CD4-positive, alpha-beta T cell treated with Interleukin-10 for 1 hour (primary cell): ENCODE data around the gene NFKB1.
"Not testable (repeated sequence)": the region's sequence is repeated elsewhere in the genome, so short reads cannot be mapped to it uniquely, and the experiment has no call there.

Experiments used
- DNase-seq: peaks from one replicate; pipeline ENCODE4 v3.0.0-alpha.2; 2020

Gene NFKB1

DNA sequence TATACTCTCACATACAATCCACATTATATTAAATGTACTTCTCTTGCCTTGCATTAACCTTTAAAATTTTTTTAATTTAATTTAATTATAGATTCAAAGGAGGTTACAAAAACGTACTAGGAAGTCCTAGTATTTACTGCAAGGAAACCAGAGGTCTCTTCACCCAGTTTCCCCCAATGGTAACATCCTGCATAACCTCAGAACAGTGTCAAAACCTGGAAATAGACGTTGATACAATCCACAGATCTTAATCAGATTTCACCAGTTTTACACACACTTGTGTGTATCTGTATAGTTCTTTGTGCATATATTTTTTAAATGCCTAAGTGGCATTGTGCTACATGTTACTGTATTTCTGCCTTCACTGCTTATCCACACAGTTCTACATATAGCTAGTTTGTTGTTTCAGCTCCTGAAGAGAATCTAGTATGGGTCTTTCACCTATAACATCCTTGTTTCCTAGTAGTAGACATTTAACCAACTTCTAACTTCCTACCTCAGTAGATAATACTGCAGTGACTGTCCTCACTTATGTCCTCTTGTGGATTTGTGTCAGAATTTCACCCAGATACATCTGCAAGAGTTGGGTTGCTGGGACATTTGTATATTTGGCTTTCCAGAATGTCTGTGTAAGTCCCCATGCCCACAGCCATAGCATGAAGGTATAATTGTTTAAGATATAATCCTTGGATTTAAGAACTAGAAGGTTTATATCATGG lies 103.2 kb downstream of the NFKB1 start:
- no peak for DNase-seq

DNA sequence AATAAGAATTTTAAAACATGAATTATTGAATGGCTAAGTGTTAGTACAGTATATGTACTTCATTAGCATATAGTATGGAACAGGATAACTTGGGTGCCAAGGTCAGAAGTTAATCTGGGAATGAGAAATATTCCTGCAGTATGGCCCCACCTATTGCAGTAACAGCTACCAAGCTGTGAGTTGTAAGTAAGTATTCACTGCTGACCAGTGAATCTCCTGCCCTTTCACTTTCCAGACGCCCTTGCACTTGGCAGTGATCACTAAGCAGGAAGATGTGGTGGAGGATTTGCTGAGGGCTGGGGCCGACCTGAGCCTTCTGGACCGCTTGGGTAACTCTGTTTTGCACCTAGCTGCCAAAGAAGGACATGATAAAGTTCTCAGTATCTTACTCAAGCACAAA lies 105.1 kb downstream of the NFKB1 start:
- DNase-seq: no peak

DNA sequence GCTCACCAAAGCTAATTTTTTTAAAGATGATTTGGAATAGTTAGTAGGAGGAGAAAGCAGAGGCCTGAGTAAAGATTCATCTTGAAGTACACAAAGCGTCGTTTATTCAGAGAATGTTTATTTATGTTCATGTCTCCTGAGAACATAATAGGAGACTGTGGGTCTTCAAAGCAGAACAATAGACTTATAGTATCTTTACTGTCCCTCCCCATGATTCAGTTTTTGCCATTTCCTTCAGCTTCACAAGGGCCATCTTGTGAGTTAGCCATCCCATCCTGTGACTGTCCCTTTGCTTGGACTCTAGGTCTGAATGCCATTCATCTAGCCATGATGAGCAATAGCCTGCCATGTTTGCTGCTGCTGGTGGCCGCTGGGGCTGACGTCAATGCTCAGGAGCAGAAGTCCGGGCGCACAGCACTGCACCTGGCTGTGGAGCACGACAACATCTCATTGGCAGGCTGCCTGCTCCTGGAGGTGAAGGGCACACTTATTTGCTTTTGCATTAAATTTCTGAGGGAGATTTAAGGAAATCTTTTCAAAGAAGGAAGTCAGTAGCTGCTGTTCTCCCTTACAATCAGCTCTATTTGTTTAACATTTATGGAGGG lies 105.8 kb downstream of the NFKB1 start:
- DNase-seq: no peak

DNA sequence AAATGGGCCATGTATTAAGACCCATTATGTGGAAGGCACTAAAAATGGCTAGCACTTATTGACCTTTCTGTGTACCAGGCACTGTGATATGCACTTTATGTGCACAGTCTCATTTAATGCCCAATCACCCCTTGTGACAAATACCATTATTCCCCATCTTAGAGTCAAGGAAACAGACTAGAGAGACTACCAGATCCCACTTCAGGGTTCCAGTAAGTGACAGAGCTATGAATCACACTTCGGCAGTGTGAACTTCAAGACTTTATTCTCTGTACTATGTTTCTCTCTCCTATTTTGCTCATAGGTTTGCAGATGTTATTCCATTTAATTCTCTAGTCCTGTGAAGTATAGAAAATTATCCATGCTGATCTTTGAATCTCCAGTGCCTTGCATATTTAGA lies 107.0 kb downstream of the NFKB1 start:
- no peak for DNase-seq

DNA sequence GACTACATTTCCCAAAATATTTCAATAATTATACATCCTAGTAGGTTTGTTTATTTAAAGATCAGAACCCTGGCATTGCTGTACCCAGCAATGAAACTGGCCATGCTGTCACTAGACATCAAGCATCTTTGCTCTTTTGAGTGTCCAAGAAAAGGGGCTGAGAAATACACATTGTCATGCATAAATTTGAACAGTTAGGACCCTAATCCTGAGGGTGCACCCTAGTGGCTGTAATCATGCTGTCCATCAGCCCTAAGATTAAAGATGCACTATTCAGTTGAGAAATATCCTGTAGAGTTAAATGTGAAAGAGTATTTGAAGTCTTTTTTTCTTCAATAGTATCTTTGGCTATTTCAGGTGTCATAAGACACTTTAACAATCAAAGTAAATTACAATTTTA lies 108.8 kb downstream of the NFKB1 start:
- no peak for DNase-seq

DNA sequence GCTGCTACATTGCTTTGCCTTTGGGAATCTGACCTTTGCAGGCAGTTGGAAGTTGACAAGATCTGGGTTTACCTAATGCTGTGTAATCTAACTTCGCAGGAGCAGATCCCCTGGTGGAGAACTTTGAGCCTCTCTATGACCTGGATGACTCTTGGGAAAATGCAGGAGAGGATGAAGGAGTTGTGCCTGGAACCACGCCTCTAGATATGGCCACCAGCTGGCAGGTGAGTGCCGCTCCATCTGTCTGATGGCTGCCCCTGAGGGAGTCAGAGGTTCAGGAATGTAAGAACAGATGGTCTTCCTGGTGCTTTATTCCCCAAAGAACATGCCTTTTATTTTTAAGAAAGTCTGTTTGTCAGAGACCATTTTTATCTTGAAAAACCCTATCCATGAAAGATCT lies 109.3 kb downstream of the NFKB1 start:
- no peak for DNase-seq

DNA sequence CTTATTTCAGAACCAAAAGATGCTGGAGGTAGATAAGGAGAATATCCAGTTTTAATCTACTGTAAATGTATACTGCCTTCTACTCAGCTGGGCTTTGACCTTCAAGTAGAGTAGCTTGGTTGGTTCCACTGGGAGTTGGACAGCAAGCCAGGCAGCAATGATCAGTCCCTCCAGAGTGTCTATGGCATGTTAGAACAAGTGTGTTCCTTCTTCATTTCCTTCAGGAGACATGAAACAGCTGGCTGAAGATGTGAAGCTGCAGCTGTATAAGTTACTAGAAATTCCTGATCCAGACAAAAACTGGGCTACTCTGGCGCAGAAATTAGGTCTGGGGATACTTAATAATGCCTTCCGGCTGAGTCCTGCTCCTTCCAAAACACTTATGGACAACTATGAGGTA lies 111.1 kb downstream of the NFKB1 start:
- no peak for DNase-seq

DNA sequence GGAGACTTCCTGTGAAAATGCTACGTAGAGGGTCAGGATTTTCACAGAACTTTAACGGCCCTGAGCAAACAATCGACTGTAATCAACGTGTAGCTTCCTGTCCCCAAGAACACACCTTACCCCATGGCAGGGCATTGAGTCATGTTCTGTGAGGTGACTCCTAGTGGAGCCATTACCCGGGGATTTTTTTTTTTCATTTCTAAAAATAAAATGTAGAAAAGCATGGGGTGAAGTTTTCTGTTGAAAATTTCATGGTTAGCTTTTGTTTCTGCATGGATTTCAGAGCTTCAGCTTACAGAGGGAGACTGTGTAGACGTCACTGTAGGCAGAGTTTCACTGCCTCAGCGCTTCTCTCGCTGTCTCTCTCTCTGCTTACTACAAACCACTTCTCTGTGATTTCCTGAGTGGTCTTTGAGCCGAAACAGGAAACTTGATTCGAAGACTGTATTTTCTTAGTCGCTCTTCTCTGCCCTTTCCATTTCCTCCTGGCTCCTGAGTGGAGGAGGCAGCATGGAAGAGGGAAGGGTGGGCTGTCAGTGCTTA lies 111.7 kb downstream of the NFKB1 start:
- DNase-seq: peak; percentile 69

DNA sequence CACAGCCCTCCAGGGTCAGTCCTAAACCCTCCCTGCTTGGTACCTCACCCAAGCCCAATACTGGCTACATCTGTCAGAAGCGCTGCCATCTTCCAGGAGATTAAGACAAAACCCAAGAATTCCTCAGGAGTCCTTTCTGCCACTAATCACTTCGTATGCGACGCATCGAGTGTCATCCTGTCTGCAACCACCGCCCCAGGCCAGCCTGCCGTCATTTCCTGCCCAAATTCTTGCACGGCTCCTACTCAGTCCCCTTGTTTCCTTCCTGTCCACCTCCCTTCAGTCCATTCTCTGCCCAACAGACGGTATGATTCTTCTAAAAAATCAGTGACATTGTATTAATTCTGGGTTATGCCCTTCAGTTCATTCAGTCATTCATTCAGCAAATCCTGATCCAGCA lies 113.6 kb downstream of the NFKB1 start:
- DNase-seq: peak; percentile 61

DNA sequence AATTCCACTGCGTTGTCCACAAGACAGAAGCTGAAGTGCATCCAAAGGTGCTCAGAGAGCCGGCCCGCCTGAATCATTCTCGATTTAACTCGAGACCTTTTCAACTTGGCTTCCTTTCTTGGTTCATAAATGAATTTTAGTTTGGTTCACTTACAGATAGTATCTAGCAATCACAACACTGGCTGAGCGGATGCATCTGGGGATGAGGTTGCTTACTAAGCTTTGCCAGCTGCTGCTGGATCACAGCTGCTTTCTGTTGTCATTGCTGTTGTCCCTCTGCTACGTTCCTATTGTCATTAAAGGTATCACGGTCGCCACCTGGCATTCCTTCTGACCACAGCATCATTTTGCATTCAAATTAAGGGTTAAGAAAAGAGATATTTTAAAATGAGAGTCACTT lies 115.5 kb downstream of the NFKB1 start:
- DNase-seq: no peak

DNA sequence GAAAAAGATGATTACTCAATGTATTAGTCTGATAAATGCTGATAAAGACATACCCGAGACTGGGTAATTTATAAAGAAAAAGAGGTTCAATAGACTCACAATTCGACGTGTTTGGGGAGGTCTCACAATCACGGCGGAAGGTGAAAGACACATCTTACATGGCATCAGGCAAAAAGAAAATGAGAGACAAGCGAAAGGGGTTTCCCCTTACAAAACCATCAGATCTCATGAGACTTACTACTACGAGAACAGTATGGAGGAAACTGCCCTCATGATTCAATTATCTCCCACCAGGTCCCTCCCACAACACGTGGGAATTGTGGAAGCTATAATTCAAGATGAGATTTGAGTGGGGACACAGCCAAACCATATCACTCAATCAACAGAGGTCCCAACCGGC lies 117.9 kb downstream of the NFKB1 start:
- DNase-seq: not testable (repeated sequence)

DNA sequence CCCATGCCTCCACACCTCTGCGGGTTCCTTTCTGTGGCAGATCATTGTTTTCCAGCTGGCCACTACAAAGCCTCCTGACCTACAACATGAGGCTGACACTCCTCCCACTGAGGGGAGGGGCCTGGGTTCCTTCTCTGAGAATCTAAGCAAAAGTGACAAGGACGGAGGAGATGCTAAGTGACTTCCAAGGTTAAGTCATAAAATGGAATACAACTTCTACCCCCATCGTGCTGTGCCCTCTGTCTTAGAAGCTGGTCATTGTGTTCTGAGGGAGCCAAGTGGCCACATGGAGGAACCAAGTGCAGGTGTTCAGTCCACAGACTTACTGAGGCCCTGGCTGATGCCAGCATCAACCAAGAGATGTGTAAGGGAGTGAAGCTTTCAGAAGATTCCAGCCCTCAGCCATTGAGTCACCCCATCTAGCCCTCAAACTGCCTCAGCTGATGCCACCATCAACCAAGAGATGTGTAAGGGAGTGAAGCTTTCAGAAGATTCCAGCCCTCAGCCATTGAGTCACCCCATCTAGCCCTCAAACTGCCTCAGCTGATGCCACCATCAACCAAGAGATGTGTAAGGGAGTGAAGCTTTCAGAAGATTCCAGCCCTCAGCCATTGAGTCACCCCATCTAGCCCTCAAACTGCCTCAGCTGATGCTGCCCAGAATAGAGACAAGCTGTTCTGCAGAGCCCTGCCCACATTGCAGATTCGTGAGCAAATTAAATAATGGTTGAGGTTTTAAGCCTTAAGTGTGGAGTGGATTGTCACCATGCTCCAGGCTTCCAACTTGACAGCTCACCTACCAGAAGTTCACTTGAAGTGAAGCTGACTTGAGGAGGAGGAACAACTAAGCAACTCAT lies 118.8 kb downstream of the NFKB1 start:
- not testable (repeated sequence) for DNase-seq

DNA sequence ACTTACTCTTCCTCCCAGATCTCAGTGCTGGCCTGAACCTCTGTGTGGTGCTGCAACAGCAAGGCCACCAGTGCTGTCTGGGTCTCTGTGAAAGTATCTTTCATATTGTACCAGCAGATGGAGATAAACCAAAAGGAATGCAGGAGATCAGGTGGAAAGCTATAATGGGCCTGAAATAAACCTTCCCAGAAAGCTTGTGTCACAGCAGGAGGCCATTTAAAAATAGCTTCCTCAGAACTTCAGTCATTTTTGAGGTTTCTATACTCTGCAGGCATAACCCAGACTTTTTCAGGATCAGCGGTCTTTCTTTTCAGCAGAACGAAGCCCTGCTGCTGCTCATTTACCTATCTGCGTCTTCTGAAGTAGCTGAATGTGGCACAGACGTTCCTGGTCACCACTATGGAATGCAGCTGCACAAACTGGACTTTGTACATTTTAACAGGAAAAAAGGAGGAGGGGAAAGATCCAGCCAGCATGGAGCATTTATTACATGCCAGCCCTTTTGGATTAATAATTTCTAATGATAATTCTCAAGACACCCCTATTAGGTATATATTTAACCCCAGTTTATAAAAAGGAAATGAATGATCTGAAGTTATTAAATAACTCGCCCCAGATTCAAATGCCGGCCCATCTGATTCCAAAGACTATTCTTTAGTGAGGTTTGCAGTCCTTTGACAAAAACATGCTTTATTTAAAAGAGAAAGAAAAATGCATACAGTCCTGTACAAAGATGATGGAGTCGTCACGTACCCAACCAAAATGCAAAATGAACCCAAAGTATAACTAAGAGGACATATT lies 119.7 kb downstream of the NFKB1 start:
- DNase-seq: peak; percentile 43

DNA sequence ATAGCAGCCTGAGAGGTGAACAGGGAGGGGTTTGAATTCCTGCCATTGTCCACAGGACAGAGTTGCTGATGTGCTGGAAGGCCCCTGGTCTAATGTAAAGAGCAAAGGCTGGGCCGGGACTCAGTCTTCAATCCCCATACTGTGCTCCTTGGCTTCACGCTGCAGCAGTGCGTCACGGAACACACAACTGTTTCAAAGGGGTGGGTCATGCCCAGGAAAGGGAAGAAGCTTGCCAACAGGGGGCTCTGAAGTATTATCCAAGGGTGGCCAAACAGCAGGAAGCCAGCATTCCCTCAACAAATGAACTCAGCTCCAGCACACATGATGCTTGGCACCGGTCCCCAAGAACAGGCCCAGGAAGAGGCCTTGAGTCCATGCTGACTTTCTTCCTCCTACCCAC lies 122.5 kb downstream of the NFKB1 start:
- no peak for DNase-seq

DNA sequence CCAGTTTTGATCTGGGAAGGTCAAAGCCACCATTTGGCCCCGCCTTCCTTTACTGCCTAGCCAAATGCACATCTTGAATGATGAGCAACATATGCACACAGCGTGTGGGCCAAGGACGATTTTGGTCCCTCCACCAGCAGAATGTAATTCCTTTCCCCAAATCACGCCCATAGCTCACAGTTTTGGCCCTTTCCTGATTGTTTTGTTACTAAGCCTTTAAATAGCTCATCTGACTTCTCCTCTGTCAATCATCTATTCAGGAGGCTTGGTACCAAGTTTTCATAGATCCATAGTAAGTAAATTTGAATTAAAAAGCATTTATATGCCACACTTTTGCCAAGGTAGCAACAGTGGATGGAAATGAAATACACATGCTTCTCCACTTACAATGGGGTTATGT lies 123.3 kb downstream of the NFKB1 start:
- DNase-seq: no peak

DNA sequence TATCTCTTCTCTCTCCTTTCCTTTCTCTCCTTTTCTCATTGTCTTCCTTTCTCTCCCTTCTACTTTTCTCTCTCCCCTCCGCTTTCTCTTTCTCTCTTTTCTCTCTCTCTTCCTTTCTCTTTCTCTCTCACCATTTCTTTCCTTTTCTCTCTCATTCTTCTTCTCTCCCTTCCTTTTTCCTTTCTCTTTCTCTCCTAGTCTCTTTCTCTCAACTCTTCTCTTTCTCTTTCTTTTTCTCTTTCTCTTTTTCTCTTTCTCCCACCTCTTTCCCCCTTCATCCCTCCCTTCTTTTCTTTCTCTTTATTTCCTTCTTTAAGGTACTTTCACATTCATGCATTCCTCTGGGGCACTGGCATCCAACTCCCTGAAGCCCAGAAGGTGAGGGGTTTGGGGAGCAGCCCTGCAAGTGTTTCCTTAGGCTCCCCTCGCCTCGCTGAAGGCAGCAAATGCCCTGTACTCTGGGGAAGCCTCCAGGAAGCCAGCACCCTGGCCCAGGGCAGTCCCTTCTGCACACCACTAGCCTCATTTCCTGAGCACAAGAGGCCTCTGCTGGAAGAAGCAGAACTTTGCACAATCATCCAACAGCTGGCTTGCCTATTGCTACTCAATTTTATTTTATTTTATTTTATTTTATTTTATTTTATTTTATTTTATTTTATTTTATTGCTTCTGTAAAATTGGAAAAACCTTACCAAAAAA lies 124.2 kb downstream of the NFKB1 start:
- DNase-seq: peak; percentile 85

DNA sequence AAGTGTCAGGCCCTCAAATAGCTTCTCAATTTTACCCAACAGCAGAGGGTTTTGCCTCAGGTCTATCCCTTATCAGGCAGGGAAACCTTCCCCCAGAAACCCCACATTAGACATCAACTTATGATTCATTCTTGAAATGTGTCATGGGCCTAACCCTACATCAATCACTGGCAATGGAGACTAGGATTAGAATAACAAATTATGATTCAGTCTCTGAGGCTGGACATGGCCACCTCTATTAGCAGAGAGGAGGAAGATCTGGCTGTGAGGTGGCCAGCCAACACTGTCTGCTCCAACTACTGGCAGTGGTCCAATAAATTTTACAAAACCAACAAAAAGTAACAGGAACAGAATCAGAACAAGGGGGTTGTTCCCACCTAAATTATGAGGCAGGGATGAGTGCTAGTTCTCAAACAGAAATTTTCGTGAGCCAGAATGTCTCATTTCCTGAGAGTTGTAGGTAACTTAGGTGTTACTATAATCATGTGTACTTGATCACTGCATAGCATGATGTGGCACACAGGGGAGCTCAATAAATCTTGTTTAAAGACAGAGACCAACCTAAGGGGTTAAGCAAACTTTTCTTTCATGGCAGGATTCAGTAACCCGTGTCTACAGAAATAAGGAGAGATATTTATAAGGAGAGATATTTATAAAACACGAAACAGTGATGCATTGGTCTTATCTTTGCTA lies 126.8 kb downstream of the NFKB1 start:
- DNase-seq: no peak

DNA sequence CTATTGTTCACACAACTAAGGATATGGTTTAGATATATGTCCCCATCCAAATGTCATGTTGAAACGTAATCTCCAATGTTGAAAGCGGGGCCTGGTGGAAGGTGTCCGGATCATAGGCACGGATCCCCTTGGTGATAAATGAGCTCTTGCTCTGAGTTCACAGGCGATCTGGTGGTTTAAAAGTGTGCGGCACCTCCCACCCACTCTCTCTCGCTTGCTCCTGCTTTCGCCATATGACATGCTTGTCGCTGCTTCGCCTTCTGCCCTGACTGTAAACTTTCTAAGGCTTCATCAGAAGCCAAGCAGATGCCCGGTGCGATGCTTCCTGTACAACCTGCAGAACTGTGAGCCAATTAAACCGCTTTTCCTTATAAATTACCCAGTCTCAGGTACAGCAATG lies 128.5 kb downstream of the NFKB1 start:
- no peak for DNase-seq

DNA sequence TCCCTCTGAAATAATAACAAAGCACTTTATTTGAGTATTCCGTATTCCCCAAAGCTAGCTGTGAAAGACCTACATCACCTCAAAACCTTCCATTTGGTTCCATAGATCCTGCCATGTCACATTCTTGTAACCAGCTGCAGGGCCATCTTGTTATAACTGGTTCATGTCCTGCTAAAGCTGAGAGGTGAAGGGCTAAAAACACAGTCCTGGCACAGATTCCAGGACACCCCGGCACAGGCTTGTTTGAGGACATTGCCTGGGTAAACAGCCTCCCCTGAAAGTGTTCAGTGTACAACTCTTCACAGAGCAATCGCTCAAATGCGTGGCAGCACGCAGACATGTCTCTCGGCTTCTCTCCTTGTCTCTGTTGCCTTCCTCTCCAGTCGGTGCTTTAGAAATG lies 130.5 kb downstream of the NFKB1 start:
- DNase-seq: no peak

DNA sequence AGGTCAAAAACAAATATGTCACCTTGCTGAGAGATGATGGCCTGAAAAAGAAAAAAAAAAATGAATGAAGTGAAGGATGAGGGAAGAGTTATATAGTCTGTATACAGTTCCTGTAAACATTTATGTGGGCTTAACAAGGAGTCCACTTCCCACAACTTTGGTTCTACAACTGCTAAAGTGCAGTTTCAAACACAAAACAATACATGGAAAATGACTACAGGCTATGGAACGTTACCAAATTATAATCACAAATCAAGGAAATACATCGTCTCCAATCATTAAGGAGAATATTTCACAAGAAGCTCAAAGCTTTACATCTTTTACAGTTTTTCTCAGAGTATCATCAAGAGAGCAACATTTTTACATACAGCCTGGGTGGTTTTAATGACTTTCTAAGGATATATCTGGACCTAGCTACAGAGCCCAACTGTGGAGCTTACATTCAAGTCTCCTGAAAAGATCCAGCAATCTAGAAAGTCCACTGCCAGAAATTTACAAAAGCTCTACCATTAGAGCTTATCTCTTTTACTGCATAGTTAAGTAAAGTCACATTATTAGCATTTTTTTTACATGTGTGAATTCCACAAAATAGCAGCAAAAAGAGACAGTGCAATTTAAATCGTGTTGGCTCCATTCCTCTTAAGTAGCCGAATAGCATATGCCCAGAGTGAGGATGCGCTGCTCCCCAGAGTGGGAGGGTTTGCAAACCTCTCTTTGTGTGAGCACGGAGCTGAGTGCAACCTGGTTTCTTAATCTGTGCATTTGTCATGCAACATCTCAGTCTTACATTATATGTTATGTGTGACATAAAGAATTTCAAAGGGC lies 131.3 kb downstream of the NFKB1 start:
- no peak for DNase-seq

DNA sequence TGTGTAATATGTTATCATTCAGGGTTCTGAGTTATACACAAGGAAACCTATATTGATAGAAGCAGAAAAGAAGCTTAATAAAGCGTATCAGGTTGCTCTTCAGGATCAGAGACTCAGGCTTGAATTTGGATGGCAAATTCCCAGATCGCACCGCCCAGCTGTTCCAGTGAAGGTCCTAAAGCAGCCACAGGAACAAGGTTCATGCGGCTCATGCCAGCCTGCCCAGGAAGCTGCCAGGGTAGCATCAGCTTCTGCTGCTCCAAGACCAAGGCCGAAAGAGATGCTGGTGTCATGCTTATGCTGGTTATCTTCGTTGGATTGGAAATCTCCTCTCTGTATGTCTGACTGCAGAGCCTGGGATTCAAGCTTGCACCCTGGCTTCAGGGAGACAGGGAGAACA lies 131.9 kb downstream of the NFKB1 start:
- DNase-seq: no peak
